Colonic mucosa (tissue), 4 donors: ENCODE measurements around the gene GDPD3. TPM values are rescaled to one million over a fixed set of nuclear protein-coding genes. Genes with fewer than 3 reads are reported as not detected.

ENCODE experiments used
- DNase-seq: peaks from one replicate; pipeline ENCODE4 v3.0.0-alpha.2; 2020
- H3K27ac ChIP-seq: fragments of 200-600 bp; one replicate; pipeline ENCODE4 v1.8.0; 2021
- H3K27me3 ChIP-seq: fragments of 200-600 bp; one replicate; pipeline ENCODE4 v1.8.0; 2021
- H3K36me3 ChIP-seq: fragments of 200-600 bp; one replicate; pipeline ENCODE4 v1.8.0; 2021
- H3K4me1 ChIP-seq: fragments of 200-600 bp; one replicate; pipeline ENCODE4 v1.8.0; 2021; ENCODE audit warnings: mild to moderate bottlenecking
- H3K4me3 ChIP-seq: fragments of 200-600 bp; one replicate; pipeline ENCODE4 v1.8.0; 2021
- H3K9ac ChIP-seq, 2 donors: one replicate each; pipeline ENCODE4 v1.7.0; 2013; ENCODE audit warnings: control low read depth in 2 of 2, low read depth in 2 of 2, low read length in 2 of 2
- H3K9me3 ChIP-seq: fragments of 200-600 bp; one replicate; pipeline ENCODE4 v1.8.0; 2021
- CTCF ChIP-seq: fragments of 200-600 bp; IDR thresholded peaks from one replicate; pipeline ENCODE4 v1.8.0; 2022; ENCODE audit warnings: antibody characterized with exemption, mild to moderate bottlenecking
- intact Hi-C: fragments of 100-400 bp; cut with DNase I; formaldehyde crosslinking; loops from one replicate; pipeline ENCODE4 v1.14.1; 2022
- total RNA-seq, 2 donors: library from RNA; stranded (reverse); fragmentation: NEBNext Ultra II Directional in 1 of 2; extraction: Animal tissue kit (Norgen Biotek cat#: 25700) in 1 of 2; gene quantifications; one replicate each; pipeline ENCODE4 v1.2.1, GENCODE V29; 2021
- donor health status: healthy.
- donor health status: DM: no; HTN: no; CAD: no.
- donor health status: DM: no; HTN: no; CAD: no.

Gene GDPD3
- total RNA-seq, 2 donors from 2014 or later, result 40.4 to 95.2 TPM

DNA sequence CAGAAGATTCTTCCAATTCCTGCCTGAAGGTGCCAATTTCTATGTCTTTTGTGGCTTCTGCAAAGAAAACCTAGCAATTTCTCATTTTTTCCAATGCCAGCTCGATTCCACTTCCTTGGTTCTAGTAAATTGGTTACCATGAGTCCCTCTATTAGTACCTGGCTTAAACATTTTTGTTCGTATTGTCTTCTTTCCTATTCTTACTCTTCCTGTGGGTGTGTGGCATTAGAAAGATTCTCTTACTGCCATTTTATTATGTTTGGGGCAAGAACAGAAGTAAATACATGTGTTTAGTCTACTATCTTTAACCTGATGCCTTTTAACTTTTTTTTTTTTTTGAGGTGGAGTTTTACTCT is 30.0 kb upstream of the GDPD3 start:
- no peaks in the 10 kb centered on the region for H3K9me3 ChIP-seq
- DNase-seq, result no peak
- TF ChIP-seq CTCF, result no peak
- no peak overlapping the region for H3K27ac ChIP-seq
- intact Hi-C loops, result no loop called here
- H3K36me3 ChIP-seq, result no peaks in the 10 kb centered on the region
- H3K27me3 ChIP-seq, result no peaks in the 10 kb centered on the region
- peaks cover 11% of the 10 kb centered on the region for H3K4me1 ChIP-seq
- H3K9ac ChIP-seq, result no peak overlapping the region
- no peak overlapping the region for H3K4me3 ChIP-seq

GRCh38 chr16:30142672-30143346 is 29.5 kb upstream of the GDPD3 start:
- TF ChIP-seq CTCF, result no peak
- H3K4me3 ChIP-seq, result no peak overlapping the region
- no peak for DNase-seq
- no peaks in the 10 kb centered on the region for H3K9me3 ChIP-seq
- intact Hi-C loops, result no loop called here
- H3K27ac ChIP-seq, result no peak overlapping the region
- H3K4me1 ChIP-seq, result peaks cover 11% of the 10 kb centered on the region
- H3K9ac ChIP-seq, result no peak overlapping the region
- H3K36me3 ChIP-seq, result no peaks in the 10 kb centered on the region
- H3K27me3 ChIP-seq, result no peaks in the 10 kb centered on the region

- Histone ChIP-seq H3K27ac (no peak overlapping the region), H3K36me3 (no peaks in the 10 kb centered on the region), H3K27me3 (no peaks in the 10 kb centered on the region), H3K4me1 (peaks cover 11% of the 10 kb centered on the region), H3K4me3 (no peak overlapping the region), H3K9ac (no peak overlapping the region), H3K9me3 (no peaks in the 10 kb centered on the region)
- TF ChIP-seq CTCF, result no peak
- no peak for DNase-seq
- intact Hi-C loops, result no loop called here
These were observed 28.4 kb upstream of the GDPD3 start for GRCh38 chr16:30141750-30142149.

- Histone ChIP-seq H3K4me3 (no peak overlapping the region), H3K36me3 (no peaks in the 10 kb centered on the region), H3K4me1 (peaks cover 11% of the 10 kb centered on the region), H3K27ac (peak overlapping the region; percentile 66), H3K9ac (no peak overlapping the region), H3K9me3 (no peaks in the 10 kb centered on the region), H3K27me3 (no peaks in the 10 kb centered on the region)
- intact Hi-C loops, result no loop called here
- TF ChIP-seq CTCF, result no peak
- peak; percentile 61 for DNase-seq
These were observed 26.5 kb upstream of the GDPD3 start for GRCh38 chr16:30139583-30140481.

GRCh38 chr16:30137897-30138296 is 24.6 kb upstream of the GDPD3 start:
- no peak overlapping the region for H3K9ac ChIP-seq
- H3K4me1 ChIP-seq, result peaks cover 11% of the 10 kb centered on the region
- no peak overlapping the region for H3K4me3 ChIP-seq
- H3K27ac ChIP-seq, result no peak overlapping the region
- no peaks in the 10 kb centered on the region for H3K27me3 ChIP-seq
- intact Hi-C loops, result no loop called here
- H3K9me3 ChIP-seq, result no peaks in the 10 kb centered on the region
- no peaks in the 10 kb centered on the region for H3K36me3 ChIP-seq
- DNase-seq, result no peak
- TF ChIP-seq CTCF, result no peak
